ENCODE results near the gene CARMIL1.
"Not testable (repeated sequence)": the region's sequence is repeated elsewhere in the genome, so short reads cannot be mapped to it uniquely, and the experiment has no call there.

Gene CARMIL1

GRCh38 chr6:25578538-25578937 lies 299.4 kb downstream of the CARMIL1 start:
- DNase-seq (ENCODE audit: low read depth): no peak

DNA sequence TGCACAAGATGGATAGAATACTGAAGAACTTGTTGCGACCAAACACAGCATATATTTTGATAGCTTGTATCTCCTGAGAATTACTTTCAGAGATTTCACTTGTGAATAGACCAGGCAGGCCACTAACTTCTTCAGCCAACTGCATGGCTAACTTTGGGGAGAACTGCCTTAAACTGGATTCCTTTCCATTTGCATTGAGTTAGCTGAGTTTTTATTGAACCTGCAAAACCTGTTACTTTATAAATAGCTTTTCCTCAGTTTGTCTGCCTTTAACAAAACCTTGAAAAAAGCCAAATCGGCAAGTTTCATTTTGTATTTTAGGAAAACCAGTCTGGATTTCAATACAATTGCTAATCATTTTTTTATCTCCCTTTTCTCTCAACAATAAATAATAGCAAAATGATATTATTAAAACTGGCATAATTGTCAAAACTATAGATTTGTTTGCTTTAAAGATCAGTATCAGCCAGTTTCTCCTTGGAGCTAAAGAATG lies 300.3 kb downstream of the CARMIL1 start:
- no peak for DNase-seq (ENCODE audit: low read depth)

GRCh38 chr6:25579902-25580495 lies 300.8 kb downstream of the CARMIL1 start:
- no peak for DNase-seq (ENCODE audit: low read depth)

- DNase-seq (ENCODE audit: low read depth): no peak
Measured at GRCh38 chr6:25582101-25582500, 302.9 kb downstream of the CARMIL1 start.

- no peak for DNase-seq (ENCODE audit: low read depth)
Measured at GRCh38 chr6:25583099-25583498, 303.9 kb downstream of the CARMIL1 start.

- no peak for DNase-seq (ENCODE audit: low read depth)
Measured at GRCh38 chr6:25583906-25584305, 304.7 kb downstream of the CARMIL1 start.

GRCh38 chr6:25585225-25585624 lies 306.1 kb downstream of the CARMIL1 start:
- no peak for DNase-seq (ENCODE audit: low read depth)

GRCh38 chr6:25586119-25586518 lies 306.9 kb downstream of the CARMIL1 start:
- DNase-seq (ENCODE audit: low read depth): not testable (repeated sequence)

DNA sequence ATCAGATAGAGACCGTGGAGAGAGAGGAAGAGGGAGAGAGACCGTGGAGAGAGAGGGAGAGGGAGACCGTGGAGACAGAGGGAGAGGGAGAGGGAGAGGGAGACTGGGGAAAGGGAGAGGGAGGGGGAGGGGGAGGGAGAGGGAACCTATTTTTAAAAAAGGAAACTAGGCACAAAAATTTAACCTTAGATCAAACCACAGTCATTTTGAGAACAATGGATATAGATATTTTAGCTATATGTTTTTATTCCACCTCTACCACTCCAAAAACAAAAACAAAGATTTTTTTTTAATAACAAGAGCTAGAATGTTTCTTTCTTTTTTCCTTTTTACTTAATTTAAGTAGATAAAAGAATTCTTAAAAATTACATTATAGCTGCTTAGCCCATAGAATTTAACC lies 307.8 kb downstream of the CARMIL1 start:
- DNase-seq (ENCODE audit: low read depth): no peak

- no peak for DNase-seq (ENCODE audit: low read depth)
Measured at GRCh38 chr6:25590986-25591385, 311.8 kb downstream of the CARMIL1 start.

- DNase-seq (ENCODE audit: low read depth): no peak
Measured at GRCh38 chr6:25596928-25597818, 318.0 kb downstream of the CARMIL1 start.

- DNase-seq (ENCODE audit: low read depth): no peak
Measured at GRCh38 chr6:25599516-25600085, 320.4 kb downstream of the CARMIL1 start.

DNA sequence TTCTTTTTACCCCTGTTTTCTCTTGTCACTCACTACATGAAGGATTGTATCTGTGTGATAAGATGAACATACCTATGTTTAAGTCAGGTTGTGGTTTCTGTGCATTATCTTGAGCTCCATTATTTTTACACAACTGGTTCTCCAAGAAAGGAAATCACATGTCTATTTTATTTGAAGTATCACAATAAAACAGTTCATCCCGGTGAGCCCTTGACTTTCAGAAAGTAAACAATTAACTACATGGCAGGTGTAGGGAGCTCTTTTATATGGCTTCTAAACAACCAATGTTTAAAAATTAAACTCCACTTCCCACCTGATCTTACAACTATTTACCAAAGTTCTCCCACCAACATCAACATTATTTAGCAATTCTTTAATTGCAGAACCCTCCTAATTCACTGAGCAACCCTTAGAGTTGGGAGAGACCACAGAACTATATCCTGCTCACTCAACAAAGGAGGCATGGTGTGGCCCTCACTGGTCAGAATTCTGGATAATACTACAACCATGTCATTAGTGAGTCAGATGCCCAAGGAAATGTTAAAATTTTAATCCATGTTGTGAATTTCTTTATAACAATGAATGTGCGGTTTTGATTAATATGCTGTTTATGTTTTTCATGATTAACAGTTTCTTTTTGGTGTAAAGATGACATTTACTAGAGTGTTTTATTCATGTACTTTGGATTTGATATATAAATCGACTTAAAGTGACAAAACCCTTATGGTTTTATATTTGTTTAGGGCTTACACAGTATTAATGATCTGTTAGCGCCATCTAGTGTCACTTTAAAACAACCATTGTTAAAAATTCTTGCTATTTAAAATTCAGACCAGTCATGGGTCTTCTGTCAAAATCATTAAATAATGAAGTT lies 322.9 kb downstream of the CARMIL1 start:
- peak; percentile 54 for DNase-seq (ENCODE audit: low read depth)

DNA sequence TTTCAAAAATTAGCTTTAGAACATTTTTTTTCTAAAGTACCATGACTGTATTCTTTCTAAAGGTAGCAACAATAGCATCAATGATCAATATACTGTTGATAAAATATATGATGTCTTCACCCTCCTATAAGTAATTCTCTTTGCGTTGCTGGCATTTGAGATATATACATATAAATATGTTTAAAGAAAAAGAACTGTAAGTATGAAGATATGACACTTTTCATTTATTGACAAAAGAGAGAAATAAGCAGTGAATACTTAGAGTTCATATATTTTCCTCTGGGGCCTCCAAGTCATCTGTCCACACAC lies 323.5 kb downstream of the CARMIL1 start:
- DNase-seq (ENCODE audit: low read depth): no peak

GRCh38 chr6:25603251-25603650 lies 324.1 kb downstream of the CARMIL1 start:
- DNase-seq (ENCODE audit: low read depth): no peak

GRCh38 chr6:25606151-25606550 lies 327.0 kb downstream of the CARMIL1 start:
- no peak for DNase-seq (ENCODE audit: low read depth)

DNA sequence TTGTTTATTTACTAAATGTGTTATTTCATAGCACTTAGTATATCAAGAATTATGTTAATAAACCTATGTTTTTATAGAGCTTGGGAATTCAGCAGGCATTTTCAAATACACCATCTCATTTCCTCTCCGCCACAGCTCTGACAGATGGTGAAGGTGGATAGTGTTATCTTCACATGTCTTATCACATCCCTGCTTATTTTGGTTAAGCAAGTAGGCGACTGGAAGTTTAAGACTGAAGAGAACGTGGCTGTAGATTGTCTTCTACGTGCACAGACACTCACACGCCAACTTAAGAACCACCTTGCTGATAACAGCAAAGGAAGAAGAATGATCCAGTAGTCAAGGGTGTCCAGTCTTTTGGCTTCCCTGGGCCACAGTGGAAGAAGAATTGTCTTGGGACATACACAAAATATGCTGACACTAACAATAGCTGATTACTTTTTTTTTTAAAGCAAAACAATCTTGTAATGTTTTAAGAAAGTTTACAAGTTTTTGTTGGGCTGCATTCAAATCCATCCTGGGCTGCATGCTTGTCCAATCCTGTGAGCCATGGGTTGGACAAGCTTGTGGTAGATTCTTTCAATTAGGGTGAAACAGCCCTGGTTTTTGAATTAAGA lies 329.5 kb downstream of the CARMIL1 start:
- no peak for DNase-seq (ENCODE audit: low read depth)

GRCh38 chr6:25612666-25613065 lies 333.5 kb downstream of the CARMIL1 start:
- DNase-seq (ENCODE audit: low read depth): no peak

DNA sequence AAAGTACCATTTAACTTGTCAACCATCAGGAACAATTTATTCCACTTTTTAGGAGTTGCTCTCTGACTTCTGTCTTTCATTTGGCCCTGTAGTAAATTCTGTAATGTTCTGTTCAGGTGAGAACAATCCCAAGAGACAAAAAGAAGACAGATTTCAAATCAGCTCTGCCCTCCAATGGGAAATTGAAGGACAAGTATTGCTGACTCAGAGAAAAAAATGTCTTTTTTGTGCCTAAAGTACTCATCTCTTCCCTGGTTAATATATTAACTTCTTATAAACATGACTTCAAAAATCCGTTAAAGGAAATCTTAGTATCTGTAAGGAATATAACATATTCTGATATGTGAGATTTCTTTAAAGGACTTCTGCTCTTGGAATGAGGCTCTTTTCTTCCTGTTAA lies 334.2 kb downstream of the CARMIL1 start:
- DNase-seq (ENCODE audit: low read depth): no peak

DNA sequence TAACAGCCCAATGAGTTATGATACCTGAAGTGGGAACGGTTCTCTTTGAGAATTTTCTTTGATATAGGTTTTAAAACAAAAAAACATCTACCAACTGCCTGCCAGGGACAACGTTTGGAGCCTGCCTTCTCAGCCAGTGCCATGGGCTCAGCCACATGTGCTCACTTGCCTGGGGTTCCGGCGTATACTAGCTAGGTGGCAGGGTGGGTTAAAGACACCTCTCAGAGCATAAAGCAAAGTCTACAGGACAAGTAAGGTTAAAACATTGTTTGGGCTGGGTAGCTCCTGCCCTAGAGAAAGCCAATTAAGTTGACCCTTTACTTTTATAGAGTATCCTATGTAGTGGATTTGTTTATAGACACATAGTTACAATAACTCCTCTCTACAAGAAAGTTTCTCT lies 334.9 kb downstream of the CARMIL1 start:
- no peak for DNase-seq (ENCODE audit: low read depth)

GRCh38 chr6:25615471-25615870 lies 336.3 kb downstream of the CARMIL1 start:
- DNase-seq (ENCODE audit: low read depth): no peak

- no peak for DNase-seq (ENCODE audit: low read depth)
Measured at GRCh38 chr6:25617997-25618396, 338.8 kb downstream of the CARMIL1 start.
